Type B pancreatic cell (in vitro differentiated cells): Measurements from ENCODE around the gene CTRB2. TPM values are rescaled to one million over a fixed set of nuclear protein-coding genes. Genes with fewer than 3 reads are reported as not detected.
A peak's percentile ranks its signal among the peaks of the same experiment; 100 is the strongest.

Experiments used
- DNase-seq: peaks from one replicate; pipeline ENCODE4 v3.0.0; 2021; ENCODE audit warnings: mixed read lengths; ENCODE audit not compliant: unreplicated experiment; ENCODE audit errors: extremely low spot score
- H3K27ac Mint-ChIP-seq: 2 replicates; pipeline ENCODE4 v1.8.0; 2021; ENCODE audit warnings: mild to moderate bottlenecking, mixed read lengths
- H3K27me3 Mint-ChIP-seq: 2 replicates; pipeline ENCODE4 v1.8.0; 2021; ENCODE audit warnings: mixed read lengths
- H3K36me3 Mint-ChIP-seq: 2 replicates; pipeline ENCODE4 v1.8.0; 2021; ENCODE audit warnings: mixed read lengths
- H3K4me1 Mint-ChIP-seq: one replicate; pipeline ENCODE4 v1.8.0; 2021; ENCODE audit warnings: mixed read lengths; ENCODE audit not compliant: unreplicated experiment
- H3K4me3 Mint-ChIP-seq: 2 replicates; pipeline ENCODE4 v1.8.0; 2021; ENCODE audit warnings: mild to moderate bottlenecking, mixed read lengths
- H3K9me3 Mint-ChIP-seq: 2 replicates; pipeline ENCODE4 v1.8.0; 2021; ENCODE audit warnings: mixed read lengths
- CTCF ChIP-seq: fragments of 200-600 bp; sonication (generic); conservative IDR thresholded peaks from 2 replicates; pipeline ENCODE4 v1.5.0; 2021; ENCODE audit warnings: antibody characterized with exemption, mild to moderate bottlenecking
- long read RNA-seq: library from polyadenylated mRNA; unstranded; transcript quantifications from one replicate; pipeline ENCODE4 v2.0.0, GENCODE V29; 2020
- total RNA-seq: library from RNA; stranded (reverse); gene quantifications from 2 replicates; pipeline ENCODE4 v1.2.1, GENCODE V29; 2021; ENCODE audit warnings: low replicate concordance

Gene CTRB2
- total RNA-seq: not detected in 2 replicates
- long read RNA-seq: 0 reads

- Mint-ChIP-seq H3K4me1 (peaks cover 4% of the 10 kb centered on the region), H3K4me3 (no peak within 1 kb of the TSS), H3K27ac (no peak within 1 kb of the TSS), H3K27me3 (no peaks in the 10 kb centered on the region), H3K9me3 (no peaks in the 10 kb centered on the region), H3K36me3 (no peaks in the 10 kb centered on the region)
- no peak for TF ChIP-seq CTCF
- no peak for DNase-seq
Measured at GRCh38 chr16:75206749-75207451, at the start of gene CTRB2. CTRB2 (minus strand) TSS chr16:75207161; CDS start chr16:75207141, 20 bp downstream.

- DNase-seq: no peak
Measured at GRCh38 chr16:75256059-75256571, 49.2 kb upstream of the CTRB2 start.

GRCh38 chr16:75254359-75254837, 47.4 kb upstream of the CTRB2 start:
- Mint-ChIP-seq H3K4me3 (peak overlapping the region; percentile 51), H3K27ac (peak overlapping the region; percentile 78), H3K27me3 (no peaks in the 10 kb centered on the region), H3K9me3 (no peaks in the 10 kb centered on the region), H3K4me1 (peaks cover 25% of the 10 kb centered on the region), H3K36me3 (no peaks in the 10 kb centered on the region)
- DNase-seq: no peak
- no peak for TF ChIP-seq CTCF

More at GRCh38 chr16:75256059-75256571, 49.2 kb upstream of the CTRB2 start:
- no peaks in the 10 kb centered on the region for H3K9me3 Mint-ChIP-seq
- peak overlapping the region; percentile 26 for H3K27ac Mint-ChIP-seq
- no peak overlapping the region for H3K4me3 Mint-ChIP-seq
- no peak for TF ChIP-seq CTCF
- no peaks in the 10 kb centered on the region for H3K27me3 Mint-ChIP-seq
- no peaks in the 10 kb centered on the region for H3K36me3 Mint-ChIP-seq
- H3K4me1 Mint-ChIP-seq: peaks cover 31% of the 10 kb centered on the region

GRCh38 chr16:75252946-75253911, 46.3 kb upstream of the CTRB2 start:
- TF ChIP-seq CTCF: no peak
- H3K4me1 Mint-ChIP-seq: peaks cover 26% of the 10 kb centered on the region
- H3K4me3 Mint-ChIP-seq: peak overlapping the region; percentile 36
- DNase-seq: no peak
- no peaks in the 10 kb centered on the region for H3K9me3 Mint-ChIP-seq
- no peaks in the 10 kb centered on the region for H3K27me3 Mint-ChIP-seq
- peak overlapping the region; percentile 39 for H3K27ac Mint-ChIP-seq
- no peaks in the 10 kb centered on the region for H3K36me3 Mint-ChIP-seq

- TF ChIP-seq CTCF: no peak
- Mint-ChIP-seq H3K27ac (peak overlapping the region; percentile 74), H3K27me3 (no peaks in the 10 kb centered on the region), H3K36me3 (no peaks in the 10 kb centered on the region), H3K4me3 (peak overlapping the region; percentile 86), H3K9me3 (no peaks in the 10 kb centered on the region), H3K4me1 (peaks cover 27% of the 10 kb centered on the region)
- no peak for DNase-seq
Measured at GRCh38 chr16:75252049-75252864, 45.3 kb upstream of the CTRB2 start.
